H1 (cell line): ENCODE measurements around the gene VPS54. TPM values are rescaled to one million over a fixed set of nuclear protein-coding genes. Genes with fewer than 3 reads are reported as not detected.

ENCODE experiments used
- CTCF ChIA-PET: fragments of 300-600 bp; sonication (Branson Sonifier 250); formaldehyde crosslinking; loops from one replicate; lab custom pipeline; 2021; ENCODE audit not compliant: partially characterized antibody; lab: Charles Lee
- POLR2A ChIA-PET: fragments of 300-600 bp; sonication (Branson Sonifier 250); formaldehyde crosslinking; loops from one replicate; lab custom pipeline; 2021; ENCODE audit warnings: inconsistent platforms; ENCODE audit not compliant: partially characterized antibody; lab: Charles Lee
- DNase-seq, 2 experiments: peaks; one replicate each; pipeline versions ENCODE4 v3.0.0 to v3.0.0-alpha.2; 2010 to 2022; ENCODE audit warnings: low spot score in 2 of 2, low read depth in 1 of 2, mixed read lengths in 1 of 2
- FAIRE-seq: peaks from 2 replicates; lab custom pipeline; 2011; peaks lifted over from hg19 to GRCh38; lab: Jason Lieb, UNC
- H2AFZ ChIP-seq: 2 replicates; pipeline ENCODE4 v1.8.1; 2012; ENCODE audit warnings: low read length, inconsistent platforms
- H2AK5ac ChIP-seq: 2 replicates; pipeline ENCODE4 v1.6.1; 2013; ENCODE audit warnings: low read depth, low read length
- H2BK120ac ChIP-seq: replicated peaks from 2 replicates; pipeline ENCODE3; 2013; ENCODE audit warnings: low read depth, low read length, inconsistent platforms
- H2BK12ac ChIP-seq: 2 replicates; pipeline ENCODE4 v1.6.1; 2013; ENCODE audit warnings: low read depth, low read length
- H2BK15ac ChIP-seq: 2 replicates; pipeline ENCODE4 v1.6.1; 2013; ENCODE audit warnings: low read length
- H2BK20ac ChIP-seq: 2 replicates; pipeline ENCODE4 v1.6.1; 2013; ENCODE audit warnings: low read length
- H2BK5ac ChIP-seq: 2 replicates; pipeline ENCODE4 v1.6.1; 2013; ENCODE audit warnings: low read depth, low read length
- H3K14ac ChIP-seq: 2 replicates; pipeline ENCODE4 v1.6.1; 2013; ENCODE audit warnings: inconsistent platforms; ENCODE audit not compliant: insufficient read length
- H3K18ac ChIP-seq: 2 replicates; pipeline ENCODE4 v1.6.1; 2013; ENCODE audit warnings: low read length; ENCODE audit errors: extremely low read depth
- H3K23ac ChIP-seq: 2 replicates; pipeline ENCODE4 v1.6.1; 2013; ENCODE audit warnings: inconsistent platforms; ENCODE audit not compliant: insufficient read length
- H3K23me2 ChIP-seq: 2 replicates; pipeline ENCODE4 v1.6.1; 2013; ENCODE audit warnings: low read depth, low read length
- H3K27ac ChIP-seq: 2 replicates; pipeline ENCODE4 v1.6.1; 2011; ENCODE audit warnings: low read depth, low read length, inconsistent platforms
- H3K27me3 ChIP-seq, 4 experiments: replicated peaks in 1 of 4; 1 replicate in 1 of 4; 2 replicates in 3 of 4; pipeline versions ENCODE4 v1.6.1 to v1.8.1; 2011 to 2013; ENCODE audit warnings: low read length in 3 of 4, mild to moderate bottlenecking in 3 of 4, inconsistent platforms in 2 of 4, mixed read lengths in 2 of 4, moderate library complexity in 1 of 4; ENCODE audit not compliant: control insufficient read depth in 3 of 4, insufficient read depth in 3 of 4; ENCODE audit errors: extremely low read depth in 1 of 4
- H3K36me3 ChIP-seq, 4 experiments: 2 replicates each; pipeline versions ENCODE4 v1.6.1 to v1.8.1; 2011 to 2013; ENCODE audit warnings: mild to moderate bottlenecking in 4 of 4, low read length in 3 of 4, moderate library complexity in 2 of 4, control low read depth in 1 of 4, inconsistent platforms in 1 of 4; ENCODE audit not compliant: insufficient read depth in 4 of 4, control insufficient read depth in 2 of 4
- H3K4ac ChIP-seq: replicated peaks from 2 replicates; pipeline ENCODE3; 2013; ENCODE audit warnings: low read length, low read depth, mixed read lengths, inconsistent platforms; ENCODE audit not compliant: insufficient read length
- H3K4me1 ChIP-seq, 4 experiments: replicated peaks in 1 of 4; 1 replicate in 1 of 4; 2 replicates in 3 of 4; pipeline versions ENCODE4 v1.6.1 to v1.8.1; 2011 to 2013; ENCODE audit warnings: low read length in 3 of 4, inconsistent platforms in 2 of 4, mixed read lengths in 1 of 4; ENCODE audit not compliant: insufficient read depth in 4 of 4, control insufficient read depth in 3 of 4
- H3K4me2 ChIP-seq, 2 experiments: 2 replicates each; pipeline versions ENCODE4 v1.6.1 to v1.8.1; 2011 to 2013; ENCODE audit warnings: low read depth in 2 of 2, low read length in 2 of 2, control low read depth in 1 of 2, inconsistent platforms in 1 of 2, mild to moderate bottlenecking in 1 of 2; ENCODE audit not compliant: insufficient read depth in 1 of 2
- H3K4me3 ChIP-seq, 4 experiments: fragments of 200-600, 300-600 bp in 1 of 4; sonication (generic), shearing (Covaris generic), sonication (Bioruptor Twin) in 1 of 4; 2 replicates each; pipeline versions ENCODE4 v1.5.1 to v1.8.1; 2011 to 2016; ENCODE audit warnings: low read length in 4 of 4, low read depth in 3 of 4, control low read depth in 2 of 4, inconsistent platforms in 2 of 4, mild to moderate bottlenecking in 2 of 4, mixed read lengths in 1 of 4, moderate library complexity in 1 of 4; ENCODE audit not compliant: insufficient read depth in 2 of 4; ENCODE audit errors: extremely low read depth in 1 of 4
- H3K56ac ChIP-seq: replicated peaks from 2 replicates; pipeline ENCODE3; 2013; ENCODE audit warnings: low read depth, mild to moderate bottlenecking, mixed read lengths, low read length, inconsistent platforms; ENCODE audit not compliant: insufficient read length
- H3K79me1 ChIP-seq: 2 replicates; pipeline ENCODE4 v1.6.1; 2013; ENCODE audit warnings: low read depth, low read length, control low read depth
- H3K79me2 ChIP-seq, 2 experiments: 2 replicates each; pipeline versions ENCODE4 v1.6.1 to v1.8.1; 2012 to 2013; ENCODE audit warnings: low read length in 2 of 2, mild to moderate bottlenecking in 2 of 2, inconsistent platforms in 1 of 2; ENCODE audit not compliant: insufficient read depth in 2 of 2, control insufficient read depth in 1 of 2
- H3K9ac ChIP-seq, 4 experiments: replicated peaks in 1 of 4; 1 replicate in 1 of 4; 2 replicates in 3 of 4; pipeline versions ENCODE4 v1.6.1 to v1.8.1; 2011 to 2013; ENCODE audit warnings: low read depth in 3 of 4, low read length in 3 of 4, control low read depth in 2 of 4, mild to moderate bottlenecking in 2 of 4, moderate library complexity in 2 of 4, inconsistent platforms in 1 of 4; ENCODE audit errors: extremely low read depth in 1 of 4
- H3K9me3 ChIP-seq, 2 experiments: 2 replicates each; pipeline versions ENCODE4 v1.6.1 to v1.8.1; 2012 to 2013; ENCODE audit warnings: mild to moderate bottlenecking in 2 of 2, moderate library complexity in 2 of 2, control low read depth in 1 of 2, inconsistent platforms in 1 of 2, low read depth in 1 of 2, low read length in 1 of 2, mixed read lengths in 1 of 2; ENCODE audit not compliant: insufficient read depth in 2 of 2
- H4K20me1 ChIP-seq, 2 experiments: replicated peaks in 1 of 2; 2 replicates each; pipeline versions ENCODE3 to v1.8.1; 2011 to 2013; ENCODE audit warnings: inconsistent platforms in 2 of 2, low read length in 2 of 2, mild to moderate bottlenecking in 1 of 2; ENCODE audit not compliant: insufficient read depth in 2 of 2, control insufficient read depth in 1 of 2
- H4K5ac ChIP-seq: 2 replicates; pipeline ENCODE4 v1.6.1; 2013; ENCODE audit warnings: low read length, low read depth, mixed read lengths, inconsistent platforms; ENCODE audit not compliant: insufficient read length
- H4K8ac ChIP-seq: 2 replicates; pipeline ENCODE4 v1.8.0; 2013; ENCODE audit warnings: mild to moderate bottlenecking, moderate library complexity, low read length, inconsistent platforms; ENCODE audit not compliant: insufficient read depth; ENCODE audit errors: extremely low read depth
- H4K91ac ChIP-seq: replicated peaks from 2 replicates; pipeline ENCODE3; 2013; ENCODE audit warnings: low read length, mixed read lengths, inconsistent platforms; ENCODE audit not compliant: insufficient read length
- CTBP2 ChIP-seq: IDR thresholded peaks from 2 replicates; pipeline ENCODE4 v1.7.0; 2011; ENCODE audit warnings: borderline replicate concordance, mild to moderate bottlenecking, moderate library complexity, mixed read lengths, low read length; ENCODE audit not compliant: insufficient read depth, insufficient read length
- EGR1 ChIP-seq: IDR thresholded peaks from 2 replicates; pipeline ENCODE4 v1.6.1; 2011; ENCODE audit warnings: low read depth, low read length, borderline replicate concordance
- GABPA ChIP-seq: IDR thresholded peaks from 2 replicates; pipeline ENCODE4 v1.6.1; 2011; ENCODE audit warnings: mild to moderate bottlenecking, low read length, moderate library complexity, borderline replicate concordance; ENCODE audit not compliant: insufficient read depth
- PHF8 ChIP-seq: fragments of 200-600 bp; sonication (generic); conservative IDR thresholded peaks from 2 replicates; pipeline ENCODE4 v1.7.1; 2012; ENCODE audit warnings: low read depth, mild to moderate bottlenecking, inconsistent platforms, low read length, moderate library complexity
- SP4 ChIP-seq: IDR thresholded peaks from 2 replicates; pipeline ENCODE4 v1.6.1; 2012; ENCODE audit warnings: low read length, inconsistent platforms
- TAF7 ChIP-seq: optimal IDR thresholded peaks from 2 replicates; pipeline ENCODE3; 2011; ENCODE audit warnings: low read depth, mild to moderate bottlenecking, inconsistent platforms, low read length, moderate library complexity, borderline replicate concordance
- WGBS, 2 experiments: shearing (Covaris generic) in 1 of 2; methylation state at CpG; one replicate each; pipeline versions ENCODE4 v1.1.6 to v1.1.7; 2013 to 2015; ENCODE audit warnings: low lambda C conversion rate in 2 of 2, mixed read lengths in 2 of 2, inconsistent platforms in 1 of 2, low coverage in 1 of 2, missing lambda C conversion rate in 1 of 2; ENCODE audit not compliant: insufficient replicate concordance in 2 of 2, insufficient coverage in 1 of 2, insufficient read length in 1 of 2; ENCODE audit errors: extremely low coverage in 1 of 2, missing lambda C conversion rate in 1 of 2; 5-methylcytosine and 5-hydroxymethylcytosine counted together
- polyA plus RNA-seq, 7 experiments: library from polyadenylated mRNA; depleted of rRNA in 3 of 7; stranded (reverse) in 5 of 7; unstranded in 2 of 7; fragments of >200 nt in 5 of 7; fragments of 200-250 nt in 2 of 7; gene quantifications; 1 replicate in 5 of 7; 2 replicates in 1 of 7; 4 replicates in 1 of 7; pipeline versions ENCODE4 v1.2.1 to v1.2.3, GENCODE V29; 2011 to 2013; ENCODE audit warnings: missing spikeins in 2 of 7, mixed read lengths in 2 of 7
- total RNA-seq: library from RNA; stranded (reverse); fragmentation: NEBNext Ultra II Directional; extraction: Animal tissue kit (Norgen Biotek cat#: 25700); gene quantifications from 2 replicates; pipeline ENCODE4 v1.2.1, GENCODE V29; 2021
- TF ChIP-seq, protein P1 (sequence below): IDR thresholded peaks from 2 replicates; pipeline ENCODE4 v1.6.1; 2011; ENCODE audit warnings: low read depth, mild to moderate bottlenecking, low read length; ENCODE audit not compliant: insufficient read depth

VPS54 gene
- total and polyA plus RNA-seq, 2 of the 8 experiments (the other 6 are each of a cell fraction or from before 2014, with no cell fraction given), result 3.6 to 13.2 TPM

DNA sequence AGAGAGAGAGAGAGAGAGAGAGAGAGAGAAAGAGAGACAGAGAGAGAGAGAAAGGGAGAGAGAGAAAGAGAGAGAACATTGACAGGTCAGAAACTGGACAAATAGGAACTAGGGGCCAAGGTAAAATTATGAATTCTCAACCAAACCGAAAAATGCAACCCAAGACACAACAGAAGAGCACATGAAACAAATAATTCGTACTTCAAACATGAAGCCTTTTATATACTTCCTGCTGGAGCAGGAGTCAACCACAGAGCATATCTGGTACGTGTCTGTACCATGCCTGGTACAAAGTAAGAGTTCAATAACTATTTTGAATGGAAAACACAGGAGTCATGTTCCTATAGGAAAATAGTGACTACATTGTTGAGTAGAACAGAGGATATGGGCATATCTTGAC lies 6.5 kb upstream of the VPS54 start:
- H3K36me3 ChIP-seq, result no peaks in the 10 kb centered on the region
- POLR2A ChIA-PET, result no interaction called here
- H3K9ac ChIP-seq, result no peak overlapping the region
- H3K9me3 ChIP-seq, result no peaks in the 10 kb centered on the region
- H3K18ac ChIP-seq, result no peak overlapping the region
- H3K4ac ChIP-seq, result no peak overlapping the region
- CTCF ChIA-PET, result no interaction called here
- no peak overlapping the region for H3K56ac ChIP-seq
- no peaks in the 10 kb centered on the region for H3K23me2 ChIP-seq
- H2AFZ ChIP-seq, result no peak overlapping the region
- no peak overlapping the region for H3K14ac ChIP-seq
- 91% methylated on average over 3 of the region's 3 CpGs; no CpG with 5 or more reads in 1 of the 2 experiments for WGBS, 2 experiments
- no peak overlapping the region for H4K8ac ChIP-seq
- no peak overlapping the region for H3K4me2 ChIP-seq
- no peak overlapping the region for H2BK5ac ChIP-seq
- no peak overlapping the region for H4K5ac ChIP-seq
- H3K27ac ChIP-seq, result no peak overlapping the region
- H3K23ac ChIP-seq, result no peak overlapping the region
- H4K91ac ChIP-seq, result no peak overlapping the region
- TF ChIP-seq SP4 (no peak), GABPA (no peak), TAF7 (no peak), CTBP2 (no peak), EGR1 (no peak), PHF8 (no peak)
- TF ChIP-seq, protein P1, sequence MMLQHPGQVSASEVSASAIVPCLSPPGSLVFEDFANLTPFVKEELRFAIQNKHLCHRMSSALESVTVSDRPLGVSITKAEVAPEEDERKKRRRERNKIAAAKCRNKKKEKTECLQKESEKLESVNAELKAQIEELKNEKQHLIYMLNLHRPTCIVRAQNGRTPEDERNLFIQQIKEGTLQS, result no peak
- H3K27me3 ChIP-seq, result no peaks in the 10 kb centered on the region
- H3K79me2 ChIP-seq, result no peaks in the 10 kb centered on the region
- H2BK12ac ChIP-seq, result no peak overlapping the region
- no peak overlapping the region for H2BK20ac ChIP-seq
- H2BK15ac ChIP-seq, result no peak overlapping the region
- no peak overlapping the region for H3K4me3 ChIP-seq
- H4K20me1 ChIP-seq, result no peaks in the 10 kb centered on the region
- no peaks in the 10 kb centered on the region for H3K79me1 ChIP-seq
- no peak overlapping the region for H2AK5ac ChIP-seq
- H2BK120ac ChIP-seq, result no peak overlapping the region
- FAIRE-seq, result no peak
- H3K4me1 ChIP-seq, result peaks cover 0 to 6% (median 5%) of the 10 kb centered on the region in 4 experiments; a peak in 4 of 7 replicates
- no peak for DNase-seq
